ENCODE results near the gene SURF2. TPM values are rescaled to one million over a fixed set of nuclear protein-coding genes. Genes with fewer than 3 reads are reported as not detected.
A peak's percentile ranks its signal among the peaks of the same experiment; 100 is the strongest.

SURF2 gene
- total RNA-seq, 3 donors from 2014 or later = 16.7 to 25.9 (median 25.2) TPM

GRCh38 chr9:133405508-133406438 lies 49.4 kb downstream of the SURF2 start:
- no peaks in the 10 kb centered on the region for H3K4me1 ChIP-seq
- TF ChIP-seq, protein P1, sequence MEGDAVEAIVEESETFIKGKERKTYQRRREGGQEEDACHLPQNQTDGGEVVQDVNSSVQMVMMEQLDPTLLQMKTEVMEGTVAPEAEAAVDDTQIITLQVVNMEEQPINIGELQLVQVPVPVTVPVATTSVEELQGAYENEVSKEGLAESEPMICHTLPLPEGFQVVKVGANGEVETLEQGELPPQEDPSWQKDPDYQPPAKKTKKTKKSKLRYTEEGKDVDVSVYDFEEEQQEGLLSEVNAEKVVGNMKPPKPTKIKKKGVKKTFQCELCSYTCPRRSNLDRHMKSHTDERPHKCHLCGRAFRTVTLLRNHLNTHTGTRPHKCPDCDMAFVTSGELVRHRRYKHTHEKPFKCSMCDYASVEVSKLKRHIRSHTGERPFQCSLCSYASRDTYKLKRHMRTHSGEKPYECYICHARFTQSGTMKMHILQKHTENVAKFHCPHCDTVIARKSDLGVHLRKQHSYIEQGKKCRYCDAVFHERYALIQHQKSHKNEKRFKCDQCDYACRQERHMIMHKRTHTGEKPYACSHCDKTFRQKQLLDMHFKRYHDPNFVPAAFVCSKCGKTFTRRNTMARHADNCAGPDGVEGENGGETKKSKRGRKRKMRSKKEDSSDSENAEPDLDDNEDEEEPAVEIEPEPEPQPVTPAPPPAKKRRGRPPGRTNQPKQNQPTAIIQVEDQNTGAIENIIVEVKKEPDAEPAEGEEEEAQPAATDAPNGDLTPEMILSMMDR (IDR thresholded peaks at IDR 0.05) = no peak
- TF ChIP-seq POLR2AphosphoS5 (IDR thresholded peaks at IDR 0.05) = no peak
- no peak for TF ChIP-seq POLR2A (IDR thresholded peaks at IDR 0.05)
- H3K4me3 ChIP-seq = no peak overlapping the region
- H3K27ac ChIP-seq = no peak overlapping the region
- peaks cover 5% of the 10 kb centered on the region for H3K36me3 ChIP-seq
- no peaks in the 10 kb centered on the region for H3K9me3 ChIP-seq
- H3K27me3 ChIP-seq = no peaks in the 10 kb centered on the region
- no peak for DNase-seq (ENCODE audit: low spot score in 2 of 2)
- intact Hi-C loops (cut with DNase I; ENCODE audit: low total_unique reads) = loop anchor here (10.0 kb wide), 1 partner anchor 79 kb away; no protein-coding TSS in a partner anchor

GRCh38 chr9:133406480-133407307 lies 50.3 kb downstream of the SURF2 start:
- no peak overlapping the region for H3K27ac ChIP-seq
- no peak for TF ChIP-seq POLR2A (IDR thresholded peaks at IDR 0.05)
- TF ChIP-seq, protein P1 (IDR thresholded peaks at IDR 0.05) = peak; percentile 70 to 81 (median 80)
- no peaks in the 10 kb centered on the region for H3K9me3 ChIP-seq
- DNase-seq (ENCODE audit: low spot score in 2 of 2) = peak; percentile 57 to 79
- no peaks in the 10 kb centered on the region for H3K27me3 ChIP-seq
- H3K4me3 ChIP-seq = no peak overlapping the region
- intact Hi-C loops (cut with DNase I; ENCODE audit: low total_unique reads) = loop anchor here (10.0 kb wide), 1 partner anchor 78 kb away; no protein-coding TSS in a partner anchor
- no peaks in the 10 kb centered on the region for H3K4me1 ChIP-seq
- H3K36me3 ChIP-seq = peaks cover 11% of the 10 kb centered on the region

GRCh38 chr9:133408042-133408441 lies 51.7 kb downstream of the SURF2 start:
- H3K27me3 ChIP-seq = no peaks in the 10 kb centered on the region
- H3K4me1 ChIP-seq = no peaks in the 10 kb centered on the region
- H3K9me3 ChIP-seq = no peaks in the 10 kb centered on the region
- H3K4me3 ChIP-seq = no peak overlapping the region
- no peak overlapping the region for H3K27ac ChIP-seq
- DNase-seq (ENCODE audit: low spot score in 2 of 2) = no peak
- peaks cover 11% of the 10 kb centered on the region for H3K36me3 ChIP-seq
- TF ChIP-seq, protein P1 (IDR thresholded peaks at IDR 0.05) = no peak
- no peak for TF ChIP-seq POLR2AphosphoS5 (IDR thresholded peaks at IDR 0.05)
- no peak for TF ChIP-seq POLR2A (IDR thresholded peaks at IDR 0.05)
- intact Hi-C loops (cut with DNase I; ENCODE audit: low total_unique reads) = loop anchor here (10.0 kb wide), 1 partner anchor 77 kb away; no protein-coding TSS in a partner anchor

Other genes with a start within 250 kb of the SURF2 start
- 10 to 100 TPM; 52.0 to 94.1 (median 79.3) TPM for gene RALGDS, start 235.3 kb upstream of the SURF2 start, total RNA-seq
- 10 to 100 TPM; 14.8 to 21.3 (median 15.0) TPM for gene GBGT1, start 192.6 kb upstream of the SURF2 start, total RNA-seq
- gene OBP2B, start 147.3 kb upstream of the SURF2 start, total RNA-seq = under 1 TPM in 2 of 3 donors, not detected in 1; 0.88 to 0.98 TPM
- gene ABO, start 81.3 kb upstream of the SURF2 start, total RNA-seq = 1 to 10 TPM; 1.1 to 3.9 (median 2.8) TPM
- gene SURF6, start 20.4 kb upstream of the SURF2 start, total RNA-seq = 10 to 100 TPM; 12.8 to 29.0 (median 23.3) TPM
- 10 to 100 TPM; 19.2 to 32.2 (median 31.1) TPM for gene MED22, start 8.4 kb upstream of the SURF2 start, total RNA-seq
- 1,000 to 10,000 TPM; 2,020 to 2,813 (median 2,212) TPM for gene RPL7A, start 8.3 kb upstream of the SURF2 start, total RNA-seq
- 10 to 100 TPM; 45.9 to 61.4 (median 46.8) TPM for gene SURF1, start 63 bp upstream of the SURF2 start, total RNA-seq
- gene SURF4, start 19.5 kb downstream of the SURF2 start, total RNA-seq = 100 to 1,000 TPM; 109 to 164 (median 133) TPM
- 1 to 10 TPM in 1 of 3 donors, under 1 TPM in 2; 0.59 to 3.9 (median 0.96) TPM for gene STKLD1, start 19.8 kb downstream of the SURF2 start, total RNA-seq
- gene REXO4, start 61.5 kb downstream of the SURF2 start, total RNA-seq = 10 to 100 TPM; 14.2 to 20.5 (median 18.7) TPM
- gene ADAMTS13, start 65.8 kb downstream of the SURF2 start, total RNA-seq = 1 to 10 TPM in 1 of 3 donors, under 1 TPM in 2; 0.88 to 2.9 (median 0.96) TPM
- gene CACFD1, start 103.4 kb downstream of the SURF2 start, total RNA-seq = 10 to 100 TPM in 2 of 3 donors, 1 to 10 TPM in 1; 5.0 to 19.5 (median 13.4) TPM
- gene SLC2A6, start 122.5 kb downstream of the SURF2 start, total RNA-seq = 1 to 10 TPM; 1.8 to 2.0 (median 1.8) TPM
- gene MYMK, start 168.4 kb downstream of the SURF2 start, total RNA-seq = not detected
- under 1 TPM; 0.33 to 0.80 (median 0.44) TPM for gene ADAMTSL2, start 178.2 kb downstream of the SURF2 start, total RNA-seq